Fibroblast of pulmonary artery (primary cell): Measurements from ENCODE around the gene COL26A1.

Experiments used
- DNase-seq: peaks from one replicate; pipeline ENCODE4 v3.0.0-alpha.2; 2010; ENCODE audit warnings: low read depth
- H3K4me3 ChIP-seq: replicated peaks from 2 replicates; pipeline ENCODE4 v1.5.1; 2011; ENCODE audit warnings: low read depth, mild to moderate bottlenecking, control low read depth, low read length, moderate library complexity
- TF ChIP-seq, protein P1 (sequence below): IDR thresholded peaks from 2 replicates; pipeline ENCODE4 v1.5.1; 2011; ENCODE audit warnings: mild to moderate bottlenecking, control low read depth, low read length, inconsistent platforms; ENCODE audit errors: missing control alignments

COL26A1 gene

GRCh38 chr7:101362334-101363195 is at the start of gene COL26A1:
Gene COL26A1, plus strand, starts transcription at chr7:101362875. Its CDS starts 158 bp downstream, at chr7:101363033.
- TF ChIP-seq, protein P1, sequence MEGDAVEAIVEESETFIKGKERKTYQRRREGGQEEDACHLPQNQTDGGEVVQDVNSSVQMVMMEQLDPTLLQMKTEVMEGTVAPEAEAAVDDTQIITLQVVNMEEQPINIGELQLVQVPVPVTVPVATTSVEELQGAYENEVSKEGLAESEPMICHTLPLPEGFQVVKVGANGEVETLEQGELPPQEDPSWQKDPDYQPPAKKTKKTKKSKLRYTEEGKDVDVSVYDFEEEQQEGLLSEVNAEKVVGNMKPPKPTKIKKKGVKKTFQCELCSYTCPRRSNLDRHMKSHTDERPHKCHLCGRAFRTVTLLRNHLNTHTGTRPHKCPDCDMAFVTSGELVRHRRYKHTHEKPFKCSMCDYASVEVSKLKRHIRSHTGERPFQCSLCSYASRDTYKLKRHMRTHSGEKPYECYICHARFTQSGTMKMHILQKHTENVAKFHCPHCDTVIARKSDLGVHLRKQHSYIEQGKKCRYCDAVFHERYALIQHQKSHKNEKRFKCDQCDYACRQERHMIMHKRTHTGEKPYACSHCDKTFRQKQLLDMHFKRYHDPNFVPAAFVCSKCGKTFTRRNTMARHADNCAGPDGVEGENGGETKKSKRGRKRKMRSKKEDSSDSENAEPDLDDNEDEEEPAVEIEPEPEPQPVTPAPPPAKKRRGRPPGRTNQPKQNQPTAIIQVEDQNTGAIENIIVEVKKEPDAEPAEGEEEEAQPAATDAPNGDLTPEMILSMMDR, result no peak
- peak; percentile 11 for DNase-seq
- H3K4me3 ChIP-seq, result peak within 1 kb of the TSS; percentile 33

DNA sequence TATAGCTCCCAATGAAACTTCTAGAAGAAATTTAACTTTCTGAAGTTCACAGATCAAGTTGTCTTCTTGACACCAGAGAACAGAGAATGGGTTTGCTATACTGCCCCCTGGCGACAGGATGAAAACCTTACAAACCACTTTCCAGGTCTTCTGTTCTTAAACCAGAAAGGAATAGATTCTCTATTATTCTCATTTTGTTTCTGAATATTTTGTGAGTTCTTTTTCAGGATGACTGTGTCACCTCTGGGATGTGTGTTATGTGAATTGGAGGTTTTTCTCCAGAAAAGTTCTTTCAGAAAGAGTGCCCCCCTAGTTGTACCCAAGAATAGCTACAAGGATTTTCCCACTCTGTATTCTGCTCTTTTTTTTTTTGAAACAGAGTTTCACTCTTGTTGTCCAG is 47.3 kb upstream of the COL26A1 start:
- TF ChIP-seq, protein P1, result peak; percentile 70
- H3K4me3 ChIP-seq, result no peak overlapping the region
- peak; percentile 72 for DNase-seq

- no peak for DNase-seq
- TF ChIP-seq, protein P1, result no peak
- no peak overlapping the region for H3K4me3 ChIP-seq
Measured at GRCh38 chr7:101319401-101319800, 43.3 kb upstream of the COL26A1 start.

DNA sequence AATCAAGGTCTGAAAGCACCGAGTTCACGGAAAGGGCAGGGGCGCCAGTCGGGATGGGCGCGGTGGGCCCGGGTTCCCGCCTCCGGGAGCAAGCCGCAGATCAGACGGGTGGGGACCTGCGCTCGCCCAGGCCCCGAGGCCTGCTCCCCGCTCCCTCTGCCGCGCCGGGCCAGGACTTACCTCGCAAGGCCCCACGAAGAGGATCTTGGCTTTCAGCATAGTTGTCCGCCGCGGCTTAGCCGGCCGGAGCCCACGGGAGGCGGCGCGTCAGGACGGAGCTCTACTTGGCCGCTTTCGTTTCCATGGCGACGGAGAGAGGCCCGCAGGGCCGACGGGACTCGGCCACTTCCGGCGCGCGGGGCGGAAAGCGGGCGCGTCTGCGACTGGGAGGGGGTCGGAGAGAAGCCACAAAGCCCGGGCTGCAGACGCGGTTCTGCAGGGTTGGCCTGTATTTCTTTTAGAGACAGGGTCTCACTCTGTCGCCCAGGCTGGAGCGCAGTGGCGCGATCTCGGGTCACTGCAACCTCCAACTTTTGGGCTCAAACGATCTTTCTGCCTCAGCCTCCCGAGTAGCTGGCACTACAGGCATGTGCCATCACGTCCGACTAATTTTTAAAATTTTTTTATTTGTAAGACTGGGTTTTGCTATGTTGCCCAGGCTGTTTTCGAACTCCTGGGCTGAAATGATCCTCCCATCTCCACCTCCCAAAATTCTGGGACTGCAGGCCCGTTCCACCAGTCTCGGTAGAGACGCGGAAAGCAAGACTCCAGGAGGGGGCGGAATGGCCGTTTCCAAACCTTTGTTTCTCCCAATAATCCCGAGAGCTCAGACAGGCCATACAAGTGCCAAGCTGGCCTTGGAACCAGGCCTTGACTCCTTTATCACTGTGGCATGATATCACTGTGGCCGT is 40.9 kb upstream of the COL26A1 start, which contains the start of gene IFT22:
Gene IFT22 (minus strand): TSS at position 322 of the 911 bp plus-strand sequence. CDS start 103 bp downstream, at position 219.
- peak within 1 kb of the TSS; percentile 79 for H3K4me3 ChIP-seq
- DNase-seq, result peak; percentile 88
- TF ChIP-seq, protein P1, result peak; percentile 30

DNA sequence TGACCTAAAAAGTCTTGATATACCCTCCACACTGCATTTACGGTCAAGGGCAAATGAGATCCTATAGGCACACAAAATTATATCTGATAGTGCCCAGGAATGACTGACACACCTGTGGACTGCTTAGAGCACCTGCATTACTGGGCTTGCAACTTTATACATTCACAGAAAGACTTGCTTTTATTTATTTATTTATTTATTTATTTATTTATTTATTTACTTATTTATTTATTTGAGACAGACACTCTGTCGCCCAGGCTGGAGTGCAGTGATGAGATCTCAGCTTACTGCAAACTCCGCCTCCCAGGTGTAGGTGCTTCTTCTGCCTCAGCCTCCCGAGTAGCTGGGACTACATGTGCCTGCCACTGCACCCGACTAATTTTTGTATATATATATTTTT is 34.5 kb upstream of the COL26A1 start:
- H3K4me3 ChIP-seq, result no peak overlapping the region
- DNase-seq, result no peak
- TF ChIP-seq, protein P1, result no peak

DNA sequence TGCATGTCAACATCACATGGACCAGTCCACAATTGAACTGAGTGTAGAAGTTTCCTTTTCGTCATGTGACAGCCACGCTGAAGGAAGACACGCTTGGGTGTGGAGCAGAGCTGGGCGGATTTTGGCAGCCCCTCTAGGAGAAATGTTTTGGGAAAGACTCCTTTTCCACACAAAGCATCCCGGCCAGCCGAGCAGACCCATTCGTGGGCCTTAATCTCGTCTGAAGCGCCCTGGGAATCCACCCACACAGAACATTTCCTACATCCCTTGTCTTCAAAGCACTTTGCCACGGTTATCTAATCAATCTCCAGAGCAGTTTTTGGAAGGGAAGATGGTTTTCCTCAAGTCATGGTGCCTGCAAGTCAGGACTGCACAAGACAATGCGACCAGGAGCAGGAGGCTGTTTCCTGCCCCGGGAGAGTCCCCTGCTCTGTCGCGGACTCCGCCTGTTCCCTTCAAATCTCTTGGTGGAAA is 32.6 kb upstream of the COL26A1 start:
- no peak overlapping the region for H3K4me3 ChIP-seq
- TF ChIP-seq, protein P1, result no peak
- DNase-seq, result no peak
